HEK293 (cell line): ENCODE data around the gene GMIP.

ENCODE experiments used
- PRDM1 ChIP-seq: fragments of 450-650 bp; formaldehyde crosslinking; IDR thresholded peaks from 2 replicates; pipeline ENCODE4; 2016; ENCODE audit warnings: missing biosample characterization, missing genetic modification characterization
- TCF7L2 ChIP-seq: IDR thresholded peaks from 2 replicates; pipeline ENCODE4 v1.6.1; 2011; ENCODE audit warnings: low read depth, mild to moderate bottlenecking, inconsistent platforms, low read length, moderate library complexity, borderline replicate concordance
- ZBTB20 ChIP-seq: fragments of 450-650 bp; formaldehyde crosslinking; IDR thresholded peaks from 2 replicates; pipeline ENCODE4 v1.5.1; 2016; ENCODE audit warnings: missing biosample characterization, missing genetic modification characterization
- ZNF138 ChIP-seq: fragments of 450-650 bp; formaldehyde crosslinking; IDR thresholded peaks from 2 replicates; pipeline ENCODE4 v1.5.1; 2016; ENCODE audit warnings: missing biosample characterization, missing genetic modification characterization, borderline replicate concordance
- ZNF274 ChIP-seq, 2 experiments: fragments of 200-500 bp in 1 of 2; fragments of 450-650 bp in 1 of 2; sonication (Bioruptor generic) in 1 of 2; formaldehyde crosslinking in 1 of 2; IDR thresholded peaks; 2 replicates each; pipeline versions ENCODE4 v1.5.1 to v1.6.1; 2014 to 2016; ENCODE audit warnings: borderline replicate concordance in 1 of 2, inconsistent platforms in 1 of 2, low read length in 1 of 2, missing biosample characterization in 1 of 2, missing genetic modification characterization in 1 of 2
- ZNF335 ChIP-seq: fragments of 450-650 bp; formaldehyde crosslinking; conservative IDR thresholded peaks from 2 replicates; pipeline ENCODE4 v1.5.1; 2016; ENCODE audit warnings: missing biosample characterization, missing genetic modification characterization
- ZNF747 ChIP-seq: fragments of 450-650 bp; formaldehyde crosslinking; IDR thresholded peaks from 2 replicates; pipeline ENCODE4 v1.5.1; 2016; ENCODE audit warnings: missing biosample characterization, missing genetic modification characterization
- ZNF792 ChIP-seq: fragments of 450-650 bp; formaldehyde crosslinking; IDR thresholded peaks from 2 replicates; pipeline ENCODE4 v1.5.1; 2016; ENCODE audit warnings: missing biosample characterization, missing genetic modification characterization
- TF ChIP-seq, protein P1 (sequence below): fragments of 450-650 bp; formaldehyde crosslinking; IDR thresholded peaks from 2 replicates; pipeline ENCODE4 v1.5.1; 2016; ENCODE audit warnings: missing biosample characterization, missing genetic modification characterization
- TF ChIP-seq, protein P2 (sequence below): fragments of 450-650 bp; IDR thresholded peaks from 2 replicates; pipeline ENCODE4 v1.5.1; 2018; ENCODE audit warnings: missing biosample characterization, mild to moderate bottlenecking, missing genetic modification characterization

- TF ChIP-seq ZNF792, result no peak
- no peak for TF ChIP-seq ZBTB20 (tag by site-specific recombination)
- TF ChIP-seq ZNF274 (IDR thresholded peaks at IDR 0.05; ENCODE audit: low read length), result no peak
- TF ChIP-seq ZNF274 (tag by site-specific recombination; IDR thresholded peaks at IDR 0.05; ENCODE audit: borderline replicate concordance), result no peak
- TF ChIP-seq ZNF747 (tag by site-specific recombination), result no peak
- no peak for TF ChIP-seq ZNF138 (tag by site-specific recombination)
- no peak for TF ChIP-seq TCF7L2
- TF ChIP-seq, protein P1, sequence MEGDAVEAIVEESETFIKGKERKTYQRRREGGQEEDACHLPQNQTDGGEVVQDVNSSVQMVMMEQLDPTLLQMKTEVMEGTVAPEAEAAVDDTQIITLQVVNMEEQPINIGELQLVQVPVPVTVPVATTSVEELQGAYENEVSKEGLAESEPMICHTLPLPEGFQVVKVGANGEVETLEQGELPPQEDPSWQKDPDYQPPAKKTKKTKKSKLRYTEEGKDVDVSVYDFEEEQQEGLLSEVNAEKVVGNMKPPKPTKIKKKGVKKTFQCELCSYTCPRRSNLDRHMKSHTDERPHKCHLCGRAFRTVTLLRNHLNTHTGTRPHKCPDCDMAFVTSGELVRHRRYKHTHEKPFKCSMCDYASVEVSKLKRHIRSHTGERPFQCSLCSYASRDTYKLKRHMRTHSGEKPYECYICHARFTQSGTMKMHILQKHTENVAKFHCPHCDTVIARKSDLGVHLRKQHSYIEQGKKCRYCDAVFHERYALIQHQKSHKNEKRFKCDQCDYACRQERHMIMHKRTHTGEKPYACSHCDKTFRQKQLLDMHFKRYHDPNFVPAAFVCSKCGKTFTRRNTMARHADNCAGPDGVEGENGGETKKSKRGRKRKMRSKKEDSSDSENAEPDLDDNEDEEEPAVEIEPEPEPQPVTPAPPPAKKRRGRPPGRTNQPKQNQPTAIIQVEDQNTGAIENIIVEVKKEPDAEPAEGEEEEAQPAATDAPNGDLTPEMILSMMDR (tag by site-specific recombination), result no peak
- TF ChIP-seq ZNF335 (tag by site-specific recombination), result no peak
- TF ChIP-seq, protein P2, sequence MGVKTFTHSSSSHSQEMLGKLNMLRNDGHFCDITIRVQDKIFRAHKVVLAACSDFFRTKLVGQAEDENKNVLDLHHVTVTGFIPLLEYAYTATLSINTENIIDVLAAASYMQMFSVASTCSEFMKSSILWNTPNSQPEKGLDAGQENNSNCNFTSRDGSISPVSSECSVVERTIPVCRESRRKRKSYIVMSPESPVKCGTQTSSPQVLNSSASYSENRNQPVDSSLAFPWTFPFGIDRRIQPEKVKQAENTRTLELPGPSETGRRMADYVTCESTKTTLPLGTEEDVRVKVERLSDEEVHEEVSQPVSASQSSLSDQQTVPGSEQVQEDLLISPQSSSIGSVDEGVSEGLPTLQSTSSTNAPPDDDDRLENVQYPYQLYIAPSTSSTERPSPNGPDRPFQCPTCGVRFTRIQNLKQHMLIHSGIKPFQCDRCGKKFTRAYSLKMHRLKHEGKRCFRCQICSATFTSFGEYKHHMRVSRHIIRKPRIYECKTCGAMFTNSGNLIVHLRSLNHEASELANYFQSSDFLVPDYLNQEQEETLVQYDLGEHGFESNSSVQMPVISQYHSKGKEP (tag by site-specific recombination), result no peak
- TF ChIP-seq PRDM1 (tag by site-specific recombination), result no peak
These were observed 8.1 kb downstream of the GMIP start for GRCh38 chr19:19635313-19635702.
